Naive thymus-derived CD4-positive, alpha-beta T cell (primary cell): Measurements from ENCODE around the gene MICAL2. TPM values are rescaled to one million over a fixed set of nuclear protein-coding genes. Genes with fewer than 3 reads are reported as not detected.
A peak's percentile ranks its signal among the peaks of the same experiment; 100 is the strongest.

Experiments used
- ATAC-seq: fragments of 150-1000 bp; cut with Tn5 transposase; 2 replicates; pipeline ENCODE4 v1.10.0; 2021; ENCODE audit warnings: mild to moderate bottlenecking, moderate library complexity
- CTCF ChIA-PET: fragments of 350-600 bp; sonication (Branson Sonifier 250); formaldehyde crosslinking; loops from one replicate; lab custom pipeline; 2021; ENCODE audit warnings: antibody characterized with exemption; lab: Charles Lee
- POLR2A ChIA-PET: fragments of 350-600 bp; sonication (Branson Sonifier 250); formaldehyde crosslinking; loops from one replicate; lab custom pipeline; 2021; ENCODE audit warnings: antibody characterized with exemption, inconsistent platforms; lab: Charles Lee
- DNase-seq, 9 donors: peaks; one replicate each; pipeline versions ENCODE4 v3.0.0 to v3.0.0-alpha.2; 2020 to 2022; ENCODE audit warnings: mixed read lengths in 1 of 9
- H3K27ac ChIP-seq: one replicate; pipeline ENCODE4 v1.7.0; 2013; ENCODE audit warnings: mild to moderate bottlenecking, low read depth, low read length, moderate library complexity
- H3K27me3 ChIP-seq, 2 donors: one replicate each; pipeline ENCODE4 v1.7.0; 2013; ENCODE audit warnings: low read length in 2 of 2, mild to moderate bottlenecking in 2 of 2, moderate library complexity in 2 of 2; ENCODE audit not compliant: control insufficient read depth in 2 of 2, insufficient read depth in 2 of 2
- H3K36me3 ChIP-seq, 3 experiments: 1 replicate in 2 of 3; 2 replicates in 1 of 3; pipeline ENCODE4 v1.7.0; 2013; ENCODE audit warnings: low read length in 3 of 3, mild to moderate bottlenecking in 3 of 3, moderate library complexity in 1 of 3; ENCODE audit not compliant: insufficient read depth in 3 of 3, control insufficient read depth in 2 of 3
- H3K4me1 ChIP-seq, 2 donors: one replicate each; pipeline ENCODE4 v1.7.0; 2013; ENCODE audit warnings: low read length in 2 of 2, mild to moderate bottlenecking in 2 of 2, moderate library complexity in 1 of 2; ENCODE audit not compliant: control insufficient read depth in 2 of 2, insufficient read depth in 2 of 2
- H3K4me3 ChIP-seq: 2 replicates; pipeline ENCODE4 v1.7.0; 2013; ENCODE audit warnings: mild to moderate bottlenecking, low read length
- H3K9me3 ChIP-seq, 3 experiments: 1 replicate in 2 of 3; 2 replicates in 1 of 3; pipeline ENCODE4 v1.7.0; 2013; ENCODE audit warnings: low read length in 3 of 3; ENCODE audit not compliant: control insufficient read depth in 2 of 3
- H3K27ac Mint-ChIP-seq, 9 donors: one replicate each; pipeline ENCODE4 v1.8.0; 2020 to 2022; ENCODE audit warnings: mixed read lengths in 9 of 9, mild to moderate bottlenecking in 8 of 9, moderate library complexity in 5 of 9, inconsistent platforms in 2 of 9
- H3K27me3 Mint-ChIP-seq, 5 donors: one replicate each; pipeline ENCODE4 v1.8.0; 2021 to 2022; ENCODE audit warnings: mixed read lengths in 5 of 5, mild to moderate bottlenecking in 1 of 5
- H3K36me3 Mint-ChIP-seq, 5 donors: one replicate each; pipeline ENCODE4 v1.8.0; 2020 to 2022; ENCODE audit warnings: mixed read lengths in 5 of 5, mild to moderate bottlenecking in 3 of 5, inconsistent platforms in 1 of 5
- H3K4me1 Mint-ChIP-seq, 7 donors: one replicate each; pipeline ENCODE4 v1.8.0; 2020 to 2022; ENCODE audit warnings: mixed read lengths in 7 of 7, mild to moderate bottlenecking in 3 of 7, inconsistent platforms in 1 of 7
- H3K4me3 Mint-ChIP-seq, 10 donors: one replicate each; pipeline ENCODE4 v1.8.0; 2020 to 2022; ENCODE audit warnings: mild to moderate bottlenecking in 10 of 10, mixed read lengths in 10 of 10, moderate library complexity in 6 of 10, inconsistent platforms in 2 of 10
- H3K9me3 Mint-ChIP-seq, 11 donors: one replicate each; pipeline ENCODE4 v1.8.0; 2020 to 2022; ENCODE audit warnings: mixed read lengths in 11 of 11, mild to moderate bottlenecking in 4 of 11, inconsistent platforms in 1 of 11, moderate library complexity in 1 of 11
- intact Hi-C, 2 donors: fragments of 100-400 bp; cut with micrococcal nuclease; formaldehyde crosslinking; loops; one replicate each; pipeline ENCODE4 v1.15.1; 2023
- polyA plus RNA-seq, 2 donors: library from polyadenylated mRNA; unstranded; fragments of 300-500 nt; fragmentation: Illumina TruSeq; gene quantifications; one replicate each; pipeline ENCODE4 v1.2.3, GENCODE V29; 2021
- total RNA-seq, 6 experiments: library from RNA in 5 of 6; stranded (reverse) in 5 of 6; gene quantifications; 1 replicate in 5 of 6; 2 replicates in 1 of 6; pipeline ENCODE4 v1.2.3 and lab custom pipeline; 2021 to 2026

The MICAL2 gene
- total and polyA plus RNA-seq, 7 experiments from 2014 or later = 1.1 to 112 (median 7.6) TPM

- no peak for DNase-seq
- intact Hi-C loops = no loop called here
- peaks cover 0 to 38% (median 6%) of the 10 kb centered on the region in 7 donors for H3K4me1 Mint-ChIP-seq
- Histone ChIP-seq H3K9me3 (no peaks in the 10 kb centered on the region), H3K27me3 (no peaks in the 10 kb centered on the region), H3K4me3 (no peak overlapping the region), H3K36me3 (peaks cover 0 to 11% (median 0%) of the 10 kb centered on the region in 3 experiments), H3K27ac (no peak overlapping the region), H3K4me1 (peaks cover 0 to under 1% of the 10 kb centered on the region in 2 donors)
- peak overlapping the region in 2 of 9 donors; percentile 57 to 59 for H3K27ac Mint-ChIP-seq
- H3K9me3 Mint-ChIP-seq = peaks cover 0 to 2% (median 0%) of the 10 kb centered on the region in 11 donors
- no peaks in the 10 kb centered on the region for H3K27me3 Mint-ChIP-seq
- peaks cover 9 to 67% (median 22%) of the 10 kb centered on the region in 5 donors for H3K36me3 Mint-ChIP-seq
- no peak overlapping the region for H3K4me3 Mint-ChIP-seq
- CTCF ChIA-PET = no interaction called here
- ATAC-seq = no peak
- POLR2A ChIA-PET = interaction anchor here (0.7 kb wide), 1 partner anchor 29 kb away, joined by 3 read pairs; no protein-coding TSS in a partner anchor
Observed at GRCh38 chr11:12205330-12205729, 94.9 kb downstream of the MICAL2 start.

- Histone ChIP-seq H3K27ac (no peak overlapping the region), H3K27me3 (no peaks in the 10 kb centered on the region), H3K4me1 (no peaks in the 10 kb centered on the region), H3K9me3 (no peaks in the 10 kb centered on the region), H3K36me3 (peaks cover 0 to 11% (median 0%) of the 10 kb centered on the region in 3 experiments), H3K4me3 (no peak overlapping the region)
- DNase-seq (no peak), ATAC-seq (no peak)
- Mint-ChIP-seq H3K36me3 (peaks cover 9 to 69% (median 22%) of the 10 kb centered on the region in 5 donors), H3K4me3 (no peak overlapping the region), H3K4me1 (peaks cover 0 to 36% (median 0%) of the 10 kb centered on the region in 7 donors), H3K9me3 (peaks cover 0 to 2% (median 0%) of the 10 kb centered on the region in 11 donors), H3K27ac (peak overlapping the region in 2 of 9 donors; percentile 6 to 44), H3K27me3 (no peaks in the 10 kb centered on the region)
- intact Hi-C loops = loop anchor here in 1 of 2 donors (2.0 kb wide), 1 partner anchor 14 kb away; no protein-coding TSS in a partner anchor
- CTCF ChIA-PET = interaction anchor here (0.7 kb wide), 1 partner anchor 157 kb away, joined by 3 read pairs; no protein-coding TSS in a partner anchor
- POLR2A ChIA-PET = no interaction called here
Observed at GRCh38 chr11:12206529-12206928, 96.1 kb downstream of the MICAL2 start.

GRCh38 chr11:12207384-12208150 lies 97.2 kb downstream of the MICAL2 start:
- Mint-ChIP-seq H3K4me3 (no peak overlapping the region), H3K36me3 (peaks cover 9 to 67% (median 22%) of the 10 kb centered on the region in 5 donors), H3K27me3 (no peaks in the 10 kb centered on the region), H3K4me1 (peaks cover 0 to 37% (median 0%) of the 10 kb centered on the region in 7 donors), H3K9me3 (peaks cover 0 to 2% (median 0%) of the 10 kb centered on the region in 11 donors), H3K27ac (peak overlapping the region in 3 of 9 donors; percentile 28 to 76 (median 44))
- ATAC-seq (peak; percentile 24), DNase-seq (peak in 1 of 9 donors; percentile 66)
- Histone ChIP-seq H3K9me3 (no peaks in the 10 kb centered on the region), H3K27ac (no peak overlapping the region), H3K36me3 (peaks cover 0 to 11% (median 0%) of the 10 kb centered on the region in 3 experiments), H3K27me3 (no peaks in the 10 kb centered on the region), H3K4me1 (no peaks in the 10 kb centered on the region), H3K4me3 (no peak overlapping the region)
- ChIA-PET CTCF (interaction anchor here (0.8 kb wide), 1 partner anchor 22 kb away, joined by 3 read pairs; no protein-coding TSS in a partner anchor), POLR2A (no interaction called here)
- intact Hi-C loops = loop anchor here in 1 of 2 donors (2.0 kb wide), 1 partner anchor 13 kb away; no protein-coding TSS in a partner anchor

GRCh38 chr11:12209096-12209495 lies 98.7 kb downstream of the MICAL2 start:
- H3K4me1 ChIP-seq = no peaks in the 10 kb centered on the region
- POLR2A ChIA-PET = no interaction called here
- no peaks in the 10 kb centered on the region for H3K27me3 ChIP-seq
- DNase-seq = no peak
- H3K9me3 ChIP-seq = no peaks in the 10 kb centered on the region
- Mint-ChIP-seq H3K9me3 (no peaks in the 10 kb centered on the region), H3K27ac (no peak overlapping the region), H3K4me1 (peaks cover 0 to 41% (median 0%) of the 10 kb centered on the region in 7 donors), H3K27me3 (no peaks in the 10 kb centered on the region), H3K36me3 (peaks cover 9 to 66% (median 31%) of the 10 kb centered on the region in 5 donors), H3K4me3 (no peak overlapping the region)
- H3K36me3 ChIP-seq = peaks cover 0 to 11% (median 0%) of the 10 kb centered on the region in 3 experiments
- H3K4me3 ChIP-seq = no peak overlapping the region
- CTCF ChIA-PET = no interaction called here
- no peak overlapping the region for H3K27ac ChIP-seq
- intact Hi-C loops = no loop called here
- no peak for ATAC-seq

DNA sequence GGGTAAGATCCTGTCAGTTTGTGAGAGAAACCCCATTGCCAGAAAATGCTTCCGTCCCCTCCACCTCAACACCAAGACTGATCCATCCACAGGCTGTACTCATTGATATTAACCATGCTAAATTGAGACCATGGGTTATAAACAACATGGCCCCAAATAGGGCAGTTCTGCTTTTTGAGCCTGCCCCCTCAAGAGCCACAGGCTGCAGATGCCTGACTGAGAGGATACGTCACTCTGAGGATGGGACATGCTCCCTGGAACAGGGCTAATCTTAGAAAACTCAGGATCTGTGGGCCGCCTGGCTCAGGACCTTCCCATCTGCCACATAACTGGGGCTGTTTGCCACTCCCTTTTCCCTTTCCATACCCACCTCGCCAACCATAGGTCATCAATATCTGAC lies 99.8 kb downstream of the MICAL2 start:
- intact Hi-C loops = no loop called here
- peaks cover 9 to 63% (median 28%) of the 10 kb centered on the region in 5 donors for H3K36me3 Mint-ChIP-seq
- peaks cover 0 to 11% (median 0%) of the 10 kb centered on the region in 3 experiments for H3K36me3 ChIP-seq

GRCh38 chr11:12211331-12212065 lies 101.1 kb downstream of the MICAL2 start:
- Mint-ChIP-seq H3K4me3 (no peak overlapping the region), H3K27ac (peak overlapping the region in 1 of 9 donors; percentile 68), H3K27me3 (no peaks in the 10 kb centered on the region), H3K4me1 (peaks cover 0 to 43% (median 7%) of the 10 kb centered on the region in 7 donors), H3K36me3 (peaks cover 9 to 63% (median 36%) of the 10 kb centered on the region in 5 donors), H3K9me3 (no peaks in the 10 kb centered on the region)
- Histone ChIP-seq H3K9me3 (no peaks in the 10 kb centered on the region), H3K27ac (no peak overlapping the region), H3K4me3 (no peak overlapping the region), H3K36me3 (peaks cover 0 to 11% (median 0%) of the 10 kb centered on the region in 3 experiments), H3K4me1 (peaks cover 0 to 11% of the 10 kb centered on the region in 2 donors), H3K27me3 (no peaks in the 10 kb centered on the region)
- intact Hi-C loops = no loop called here
- DNase-seq (no peak), ATAC-seq (no peak)
- CTCF ChIA-PET = interaction anchor here (1.2 kb wide), 1 partner anchor 25 kb away, joined by 3 read pairs; no protein-coding TSS in a partner anchor
- POLR2A ChIA-PET = no interaction called here

More for the DNA sequence above, 99.8 kb downstream of the MICAL2 start:
- Mint-ChIP-seq H3K4me3 (no peak overlapping the region), H3K4me1 (peaks cover 0 to 38% (median 0%) of the 10 kb centered on the region in 7 donors), H3K27me3 (no peaks in the 10 kb centered on the region), H3K27ac (no peak overlapping the region), H3K9me3 (no peaks in the 10 kb centered on the region)
- Histone ChIP-seq H3K4me1 (peaks cover 0 to 7% of the 10 kb centered on the region in 2 donors), H3K9me3 (no peaks in the 10 kb centered on the region), H3K27ac (no peak overlapping the region), H3K27me3 (no peaks in the 10 kb centered on the region), H3K4me3 (no peak overlapping the region)
- DNase-seq (no peak), ATAC-seq (no peak)
- CTCF ChIA-PET = interaction anchor here (1.2 kb wide), 1 partner anchor 26 kb away, joined by 3 read pairs; no protein-coding TSS in a partner anchor
- POLR2A ChIA-PET = no interaction called here
